HepG2 (cell line): ENCODE results near the gene LSM2.
A peak's percentile ranks its signal among the peaks of the same experiment; 100 is the strongest.

Experiments used
- AKNA ChIP-seq: sonication (generic); formaldehyde crosslinking; IDR thresholded peaks from 2 replicates; pipeline ENCODE4 v1.4.0; 2020; ENCODE audit warnings: missing genetic modification reagents, borderline replicate concordance
- ASH2L ChIP-seq: fragments of 300-600, 200-600 bp; sonication (generic); IDR thresholded peaks from 2 replicates; pipeline ENCODE4 v1.7.0; 2017; ENCODE audit warnings: low read depth, mild to moderate bottlenecking, moderate library complexity, mixed read lengths, low read length; ENCODE audit not compliant: insufficient read length
- CTCF ChIP-seq: sonication (generic); formaldehyde crosslinking; IDR thresholded peaks from 2 replicates; pipeline ENCODE4 v1.5.0; 2020; ENCODE audit warnings: mild to moderate bottlenecking, missing genetic modification reagents, moderate library complexity
- PHF8 ChIP-seq: sonication (generic); formaldehyde crosslinking; IDR thresholded peaks from 2 replicates; pipeline ENCODE4 v1.5.0; 2020; ENCODE audit warnings: missing genetic modification reagents
- POLR2AphosphoS2 ChIP-seq: IDR thresholded peaks from 2 replicates; pipeline ENCODE4 v1.6.1; 2011; ENCODE audit warnings: low read depth, low read length, improper control_type of control experiment
- RXRA ChIP-seq: sonication (generic); formaldehyde crosslinking; IDR thresholded peaks from 2 replicates; pipeline ENCODE4 v1.5.1; 2020; ENCODE audit warnings: missing genetic modification reagents
- SP4 ChIP-seq: sonication (generic); formaldehyde crosslinking; IDR thresholded peaks from 2 replicates; pipeline ENCODE4 v1.8.1; 2023; ENCODE audit warnings: mild to moderate bottlenecking, missing genetic modification reagents
- TARDBP ChIP-seq: sonication (generic); formaldehyde crosslinking; IDR thresholded peaks from 2 replicates; pipeline ENCODE4 v1.8.0; 2022; ENCODE audit warnings: mild to moderate bottlenecking, missing genetic modification reagents
- ZFP36L2 ChIP-seq: sonication (generic); formaldehyde crosslinking; IDR thresholded peaks from 2 replicates; pipeline ENCODE4 v1.4.0; 2020; ENCODE audit warnings: missing genetic modification reagents
- ZNF343 ChIP-seq: sonication (generic); formaldehyde crosslinking; IDR thresholded peaks from 2 replicates; pipeline ENCODE4 v1.4.0; 2020; ENCODE audit warnings: mild to moderate bottlenecking, missing genetic modification reagents

- TF ChIP-seq CTCF (CRISPR knock-in tag) (no peak), TARDBP (CRISPR knock-in tag) (0 out of 2 replicates have a peak, but pooled peaks have one; percentile 21), RXRA (CRISPR knock-in tag) (no peak), ASH2L (no peak), ZFP36L2 (CRISPR knock-in tag) (no peak), SP4 (CRISPR knock-in tag) (no peak), POLR2AphosphoS2 (no peak), AKNA (CRISPR knock-in tag) (no peak), PHF8 (CRISPR knock-in tag) (no peak), ZNF343 (0 out of 2 replicates have a peak, but pooled peaks have one; percentile 34)
Observed at GRCh38 chr6:31837369-31838113, 30.8 kb upstream of the LSM2 start.
